Activated T-cell treated with anti-CD3 and anti-CD28 coated beads, Interleukin-2, amount 50 U/mL, for 72 hours (primary cell): ENCODE results near the gene CTSW. TPM values are rescaled to one million over a fixed set of nuclear protein-coding genes. Genes with fewer than 3 reads are reported as not detected.
A peak's percentile ranks its signal among the peaks of the same experiment; 100 is the strongest.

Experiments
- ATAC-seq, 2 donors: fragments of 150-1000 bp; cut with Tn5 transposase; replicated peaks in 1 of 2; 2 replicates each; pipeline ENCODE4 v1.10.0; 2021; ENCODE audit warnings: moderate library complexity in 2 of 2, mild to moderate bottlenecking in 1 of 2
- DNase-seq, 2 donors: peaks; one replicate each; pipeline ENCODE4 v3.0.0; 2021 to 2022; ENCODE audit warnings: mixed read lengths in 1 of 2
- H3K27ac Mint-ChIP-seq: one replicate; pipeline ENCODE4 v1.8.0; 2022; ENCODE audit warnings: mild to moderate bottlenecking, moderate library complexity, mixed read lengths
- H3K27me3 Mint-ChIP-seq: one replicate; pipeline ENCODE4 v1.8.0; 2022; ENCODE audit warnings: low read depth, mixed read lengths
- H3K36me3 Mint-ChIP-seq, 2 donors: one replicate each; pipeline ENCODE4 v1.8.0; 2022; ENCODE audit warnings: mixed read lengths in 2 of 2, mild to moderate bottlenecking in 1 of 2; ENCODE audit not compliant: insufficient read depth in 2 of 2
- H3K4me1 Mint-ChIP-seq: one replicate; pipeline ENCODE4 v1.8.0; 2022; ENCODE audit warnings: low read depth, mixed read lengths
- H3K4me3 Mint-ChIP-seq, 2 donors: one replicate each; pipeline ENCODE4 v1.8.0; 2022; ENCODE audit warnings: mild to moderate bottlenecking in 2 of 2, mixed read lengths in 2 of 2, moderate library complexity in 2 of 2
- H3K9me3 Mint-ChIP-seq, 2 donors: one replicate each; pipeline ENCODE4 v1.8.0; 2022; ENCODE audit warnings: mixed read lengths in 2 of 2
- total RNA-seq, 2 donors: library from RNA; stranded (reverse); gene quantifications; one replicate each; pipeline ENCODE4 v1.2.3, GENCODE V29; 2022

CTSW gene
- total RNA-seq, 2 donors from 2014 or later = 16.8 to 27.8 TPM

DNA sequence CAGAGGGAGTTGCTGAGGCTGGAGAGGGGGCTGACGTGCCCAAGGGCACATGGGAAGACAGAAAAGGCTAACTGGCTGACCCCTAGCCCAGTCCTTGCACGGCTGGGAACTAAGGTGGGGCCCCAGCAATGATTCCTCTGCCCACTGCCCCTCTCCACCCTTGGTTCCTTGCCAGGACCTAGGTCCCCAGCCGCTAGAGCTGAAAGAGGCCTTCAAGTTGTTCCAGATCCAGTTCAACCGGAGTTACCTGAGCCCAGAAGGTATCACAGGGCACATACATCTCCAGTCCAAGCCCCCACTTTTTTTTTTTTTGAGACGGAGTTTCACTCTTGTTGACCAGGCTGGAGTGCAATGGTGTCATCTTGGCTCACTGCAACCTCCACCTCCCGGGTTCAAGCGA, 390 bp downstream of the CTSW start:
- Mint-ChIP-seq H3K4me3 (peak overlapping the region; percentile 70 to 71), H3K27ac (peak overlapping the region; percentile 46), H3K9me3 (no peaks in the 10 kb centered on the region), H3K4me1 (peaks cover 38% of the 10 kb centered on the region), H3K27me3 (no peaks in the 10 kb centered on the region), H3K36me3 (peaks cover 0 to 7% of the 10 kb centered on the region in 2 donors)
- ATAC-seq (no peak), DNase-seq (no peak)

DNA sequence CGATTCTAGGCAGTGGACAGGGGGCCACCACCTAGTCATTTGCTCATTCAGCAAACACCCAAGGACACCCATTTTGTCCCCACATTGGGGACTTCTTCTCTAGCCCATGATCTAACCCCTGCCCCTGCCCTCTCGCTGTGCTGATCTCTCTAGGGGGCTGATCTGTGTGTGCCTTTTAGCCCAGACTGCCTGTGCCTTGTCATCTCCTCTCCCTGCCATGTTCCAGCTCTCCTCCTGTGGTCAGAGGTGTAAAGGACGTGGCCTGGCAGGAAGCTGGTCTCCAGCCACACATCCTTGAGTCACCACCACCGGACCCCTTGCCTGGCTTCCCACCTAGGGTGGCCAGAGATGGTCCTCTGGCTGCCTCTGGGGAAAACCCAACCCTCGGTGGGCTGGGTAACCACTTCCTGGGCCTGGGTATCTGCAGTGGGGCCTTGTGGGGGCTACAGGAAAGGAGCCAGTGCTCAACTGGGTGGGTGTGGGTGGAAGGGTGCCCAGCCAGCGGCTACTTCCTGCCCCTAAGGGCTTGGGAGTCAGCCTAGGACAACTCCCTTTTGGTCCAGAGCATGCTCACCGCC, 1.3 kb downstream of the CTSW start:
- Mint-ChIP-seq H3K4me3 (peak overlapping the region; percentile 70 to 71), H3K4me1 (peaks cover 47% of the 10 kb centered on the region), H3K27ac (peak overlapping the region; percentile 78), H3K9me3 (no peaks in the 10 kb centered on the region), H3K27me3 (no peaks in the 10 kb centered on the region), H3K36me3 (peaks cover 0 to 9% of the 10 kb centered on the region in 2 donors)
- ATAC-seq (peak; percentile 32 to 37), DNase-seq (no peak)

DNA sequence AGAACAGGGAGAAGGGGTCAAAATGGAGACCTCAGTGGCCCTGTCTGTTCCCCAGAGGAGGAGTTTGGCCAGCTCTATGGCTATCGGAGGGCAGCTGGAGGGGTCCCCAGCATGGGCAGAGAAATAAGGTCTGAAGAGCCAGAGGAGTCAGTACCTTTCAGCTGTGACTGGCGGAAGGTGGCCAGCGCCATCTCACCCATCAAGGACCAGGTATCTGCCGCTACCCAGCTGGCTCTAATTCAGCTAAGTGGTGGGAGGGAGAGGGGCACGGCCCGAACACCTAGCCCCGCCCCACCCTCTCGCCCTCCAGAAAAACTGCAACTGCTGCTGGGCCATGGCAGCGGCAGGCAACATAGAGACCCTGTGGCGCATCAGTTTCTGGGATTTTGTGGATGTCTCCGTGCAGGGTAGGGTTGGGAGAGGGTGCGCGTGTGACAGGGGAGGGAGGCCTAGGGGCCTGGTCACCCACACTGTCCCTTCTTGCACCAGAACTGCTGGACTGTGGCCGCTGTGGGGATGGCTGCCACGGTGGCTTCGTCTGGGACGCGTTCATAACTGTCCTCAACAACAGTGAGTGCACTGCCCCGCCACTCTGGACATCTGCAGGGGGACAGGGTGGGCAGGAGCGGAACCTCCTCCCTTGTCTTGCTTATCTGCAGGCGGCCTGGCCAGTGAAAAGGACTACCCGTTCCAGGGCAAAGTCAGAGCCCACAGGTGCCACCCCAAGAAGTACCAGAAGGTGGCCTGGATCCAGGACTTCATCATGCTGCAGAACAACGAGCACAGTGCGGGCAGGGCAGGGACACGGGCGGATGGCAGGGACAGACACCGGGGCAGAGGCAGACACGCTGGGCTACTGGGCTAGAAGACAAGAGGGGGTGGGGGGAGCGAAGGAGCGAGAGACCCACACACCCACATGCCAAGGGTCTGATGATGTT, 2.8 kb downstream of the CTSW start:
- Mint-ChIP-seq H3K4me3 (no peak overlapping the region), H3K27me3 (no peaks in the 10 kb centered on the region), H3K27ac (no peak overlapping the region), H3K4me1 (peaks cover 58% of the 10 kb centered on the region), H3K36me3 (peaks cover 0 to 14% of the 10 kb centered on the region in 2 donors), H3K9me3 (no peaks in the 10 kb centered on the region)
- DNase-seq = no peak
- no peak for ATAC-seq

DNA sequence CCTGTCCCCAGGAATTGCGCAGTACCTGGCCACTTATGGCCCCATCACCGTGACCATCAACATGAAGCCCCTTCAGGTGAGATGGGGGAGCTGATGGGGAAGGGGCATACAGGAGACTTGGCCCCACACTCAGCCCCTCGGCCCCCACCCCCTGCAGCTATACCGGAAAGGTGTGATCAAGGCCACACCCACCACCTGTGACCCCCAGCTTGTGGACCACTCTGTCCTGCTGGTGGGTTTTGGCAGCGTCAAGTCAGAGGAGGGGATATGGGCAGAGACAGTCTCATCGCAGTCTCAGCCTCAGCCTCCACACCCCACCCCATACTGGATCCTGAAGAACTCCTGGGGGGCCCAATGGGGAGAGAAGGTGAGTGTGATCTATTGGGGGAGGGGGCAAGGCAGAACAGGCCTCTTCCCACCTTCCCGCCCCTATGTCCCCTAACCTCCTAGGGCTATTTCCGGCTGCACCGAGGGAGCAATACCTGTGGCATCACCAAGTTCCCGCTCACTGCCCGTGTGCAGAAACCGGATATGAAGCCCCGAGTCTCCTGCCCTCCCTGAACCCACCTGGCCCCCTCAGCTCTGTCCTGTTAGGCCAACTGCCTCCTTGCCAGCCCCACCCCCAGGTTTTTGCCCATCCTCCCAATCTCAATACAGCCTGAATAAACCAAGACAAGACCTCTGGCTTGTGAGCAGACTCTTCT, 3.6 kb downstream of the CTSW start:
- Mint-ChIP-seq H3K27me3 (no peaks in the 10 kb centered on the region), H3K36me3 (peaks cover under 1 to 14% of the 10 kb centered on the region in 2 donors), H3K9me3 (no peaks in the 10 kb centered on the region), H3K4me3 (no peak overlapping the region), H3K27ac (no peak overlapping the region), H3K4me1 (peaks cover 67% of the 10 kb centered on the region)
- DNase-seq (no peak), ATAC-seq (no peak)

DNA sequence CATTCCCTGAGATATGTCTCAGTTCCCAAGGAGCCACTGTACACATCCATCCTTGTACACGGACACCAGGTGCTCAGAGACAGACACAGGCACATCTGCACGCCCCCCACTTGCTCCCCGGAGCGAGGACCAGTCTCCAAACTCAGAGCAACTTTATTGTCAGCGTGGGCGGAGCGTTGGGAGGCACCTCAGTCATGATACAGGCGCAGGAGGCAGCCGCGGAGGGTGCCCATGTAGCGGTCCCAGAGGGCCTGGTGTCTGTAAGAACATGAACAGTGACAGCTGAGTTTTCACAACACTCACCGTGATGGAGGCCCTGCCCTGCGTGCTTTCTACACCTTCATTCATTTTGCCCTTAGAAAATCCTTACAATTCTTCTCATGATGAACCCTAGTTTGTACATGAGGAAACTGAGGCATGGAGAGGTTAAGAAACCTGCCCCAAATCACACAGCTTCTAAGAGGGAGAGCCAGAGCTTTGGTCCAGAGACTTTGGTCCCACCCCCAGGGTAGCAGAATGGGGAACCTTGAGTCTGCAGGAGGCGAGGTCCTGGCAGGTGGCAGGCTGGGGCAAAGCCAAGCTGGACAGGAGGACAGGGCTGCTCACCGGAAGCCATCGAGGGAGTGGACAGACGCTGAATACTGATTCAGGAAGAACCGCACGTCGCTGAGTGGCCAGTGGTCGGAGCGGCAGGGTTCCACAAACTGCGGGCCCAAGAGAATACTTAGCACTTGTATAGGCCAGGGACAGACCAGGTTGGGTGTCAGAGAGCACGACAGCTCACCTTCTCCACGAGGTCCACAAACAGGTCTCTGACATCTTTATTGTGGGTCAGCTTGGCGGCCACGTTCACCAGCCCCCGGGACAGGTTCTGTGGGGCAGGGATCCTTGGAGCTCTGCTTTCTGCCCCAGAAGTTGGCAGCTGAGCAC, 4.4 kb downstream of the CTSW start:
- no peak for DNase-seq
- Mint-ChIP-seq H3K27me3 (no peaks in the 10 kb centered on the region), H3K36me3 (peaks cover 1 to 14% of the 10 kb centered on the region in 2 donors), H3K4me3 (no peak overlapping the region), H3K4me1 (peaks cover 75% of the 10 kb centered on the region), H3K27ac (peak overlapping the region; percentile 84), H3K9me3 (no peaks in the 10 kb centered on the region)
- no peak for ATAC-seq

DNA sequence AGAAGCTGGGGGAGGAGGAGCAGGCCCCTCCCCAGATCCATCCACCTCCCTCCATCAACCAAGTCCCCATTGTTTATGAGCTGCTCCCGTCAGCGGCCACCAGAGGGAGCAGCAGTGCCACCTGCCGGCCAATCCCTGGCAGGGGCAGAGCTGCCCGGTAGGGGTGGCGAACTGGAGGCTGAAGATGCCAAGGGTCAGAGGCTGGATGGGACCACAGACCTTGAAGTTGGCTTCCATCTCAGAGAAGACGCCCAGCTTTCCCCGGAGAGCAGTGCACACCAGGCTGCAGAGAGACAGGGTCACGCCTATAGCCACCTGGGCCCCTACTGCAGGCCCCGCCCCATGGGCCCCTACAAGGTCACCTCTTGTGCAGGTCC, 5.1 kb downstream of the CTSW start:
- peaks cover 1 to 14% of the 10 kb centered on the region in 2 donors for H3K36me3 Mint-ChIP-seq

DNA sequence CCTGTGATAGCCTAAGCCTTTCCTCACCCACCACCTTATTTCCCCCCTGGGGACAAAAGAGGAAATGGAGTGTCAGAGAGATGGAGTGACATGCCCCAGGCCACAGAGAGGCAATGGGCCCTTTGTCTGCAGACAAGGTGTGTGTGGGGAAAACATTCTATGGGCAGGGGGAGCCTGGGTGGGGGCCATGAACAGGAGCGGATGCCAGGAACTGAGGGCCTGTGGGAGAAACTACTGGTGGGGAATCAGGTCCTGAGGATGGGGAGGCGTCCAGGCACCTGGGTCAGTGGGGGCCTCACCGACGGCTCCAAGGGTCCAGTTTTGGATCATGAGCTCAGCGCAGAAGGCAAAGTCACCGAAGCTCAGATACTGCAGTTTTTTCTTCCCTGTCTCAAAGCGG, 5.6 kb downstream of the CTSW start:
- no peaks in the 10 kb centered on the region for H3K9me3 Mint-ChIP-seq
- H3K27ac Mint-ChIP-seq = no peak overlapping the region
- DNase-seq (no peak), ATAC-seq (no peak)
- H3K4me3 Mint-ChIP-seq = no peak overlapping the region
- H3K4me1 Mint-ChIP-seq = peaks cover 77% of the 10 kb centered on the region
- H3K36me3 Mint-ChIP-seq = peaks cover 1 to 14% of the 10 kb centered on the region in 2 donors
- no peaks in the 10 kb centered on the region for H3K27me3 Mint-ChIP-seq

More for the DNA sequence above, 5.1 kb downstream of the CTSW start:
- Mint-ChIP-seq H3K4me1 (peaks cover 75% of the 10 kb centered on the region), H3K27ac (peak overlapping the region; percentile 84), H3K27me3 (no peaks in the 10 kb centered on the region), H3K9me3 (no peaks in the 10 kb centered on the region), H3K4me3 (no peak overlapping the region)
- ATAC-seq (peak; percentile 43 to 48), DNase-seq (peak; percentile 85 to 89)

DNA sequence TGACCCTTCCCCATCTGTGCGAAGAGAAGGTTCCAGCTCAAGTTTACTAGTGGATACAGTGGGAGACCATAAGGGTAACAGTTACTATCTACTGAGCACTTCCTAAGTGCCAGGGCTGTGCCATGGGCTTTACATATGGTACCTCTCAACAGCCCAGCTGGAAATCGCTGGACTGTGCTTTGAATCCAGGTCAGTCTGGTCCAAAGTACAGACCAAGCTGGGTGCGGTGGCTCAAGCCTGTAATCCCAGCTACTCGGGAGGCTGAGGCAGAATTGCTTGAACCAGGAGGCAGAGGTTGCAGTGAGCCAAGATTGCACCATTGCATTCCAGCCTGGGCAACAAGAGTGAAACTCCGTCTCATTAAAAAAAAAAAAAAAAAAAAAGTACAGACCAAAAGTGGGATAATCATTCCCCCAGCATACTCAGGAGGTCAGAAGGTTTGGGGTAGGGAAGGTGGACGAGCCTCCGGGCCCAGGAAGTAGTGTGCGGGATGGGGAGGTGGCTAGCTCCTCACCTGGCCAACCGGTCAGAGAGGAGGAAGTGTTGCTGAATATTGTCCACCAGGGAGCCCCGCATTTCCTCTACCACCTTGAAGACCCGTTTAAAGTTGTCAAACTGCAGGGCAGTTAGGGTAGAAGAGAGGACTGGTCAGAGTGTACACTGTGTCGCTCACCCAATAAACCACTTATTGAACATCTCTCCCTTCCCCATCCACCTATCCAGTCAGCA, 6.3 kb downstream of the CTSW start:
- Mint-ChIP-seq H3K4me3 (peak overlapping the region in 1 of 2 donors; percentile 91), H3K9me3 (no peaks in the 10 kb centered on the region), H3K27me3 (no peaks in the 10 kb centered on the region), H3K36me3 (peaks cover 1 to 14% of the 10 kb centered on the region in 2 donors), H3K27ac (no peak overlapping the region), H3K4me1 (peaks cover 72% of the 10 kb centered on the region)
- no peak for DNase-seq
- no peak for ATAC-seq

DNA sequence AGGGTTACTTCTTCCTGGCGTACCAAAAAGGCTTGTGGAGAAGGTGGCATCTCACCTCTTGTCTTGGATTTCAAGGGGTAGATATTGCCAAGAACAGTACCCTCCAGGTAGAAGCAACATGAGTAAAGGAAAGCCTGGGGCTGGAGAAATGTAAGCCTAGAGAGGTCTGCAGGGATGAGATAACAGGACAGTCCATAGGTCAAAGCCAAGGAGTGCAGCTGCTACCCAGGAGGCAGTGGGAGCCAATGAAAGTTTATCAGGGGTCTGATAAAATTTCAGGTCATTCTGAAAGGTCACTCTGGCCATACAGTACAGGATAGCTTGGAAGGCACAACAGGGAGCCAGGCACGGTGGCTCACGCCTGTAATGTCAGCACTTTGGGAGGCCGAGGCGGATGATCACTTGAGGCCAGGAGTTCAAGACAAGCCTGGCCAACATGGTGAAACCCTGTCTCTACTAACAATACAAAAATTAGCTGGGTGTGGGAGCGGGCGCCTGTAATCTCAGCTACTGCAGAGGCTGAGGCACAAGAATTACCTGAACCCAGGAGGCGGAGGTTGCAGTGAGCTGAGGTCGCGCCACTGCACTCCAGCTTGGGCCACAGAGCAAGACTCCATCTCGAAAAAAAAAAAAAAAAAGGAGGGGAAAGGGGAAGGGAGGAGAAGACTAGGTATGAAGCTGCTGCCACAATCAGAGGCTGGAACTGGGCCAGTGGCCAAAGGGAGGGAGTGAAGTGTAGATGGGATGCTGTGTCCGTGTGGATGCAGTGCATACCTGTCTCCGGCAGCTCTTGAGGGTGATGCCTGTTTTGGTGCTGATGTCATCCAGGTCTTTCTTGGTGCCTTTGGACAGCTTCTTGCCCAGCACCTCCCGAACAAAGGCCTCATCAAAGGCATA, 7.4 kb downstream of the CTSW start:
- H3K9me3 Mint-ChIP-seq = no peaks in the 10 kb centered on the region
- H3K4me1 Mint-ChIP-seq = peaks cover 62% of the 10 kb centered on the region
- ATAC-seq = no peak
- H3K4me3 Mint-ChIP-seq = peak overlapping the region; percentile 91 to 94
- H3K36me3 Mint-ChIP-seq = peaks cover 1 to 14% of the 10 kb centered on the region in 2 donors
- peak overlapping the region; percentile 92 for H3K27ac Mint-ChIP-seq
- no peaks in the 10 kb centered on the region for H3K27me3 Mint-ChIP-seq
- DNase-seq = no peak

DNA sequence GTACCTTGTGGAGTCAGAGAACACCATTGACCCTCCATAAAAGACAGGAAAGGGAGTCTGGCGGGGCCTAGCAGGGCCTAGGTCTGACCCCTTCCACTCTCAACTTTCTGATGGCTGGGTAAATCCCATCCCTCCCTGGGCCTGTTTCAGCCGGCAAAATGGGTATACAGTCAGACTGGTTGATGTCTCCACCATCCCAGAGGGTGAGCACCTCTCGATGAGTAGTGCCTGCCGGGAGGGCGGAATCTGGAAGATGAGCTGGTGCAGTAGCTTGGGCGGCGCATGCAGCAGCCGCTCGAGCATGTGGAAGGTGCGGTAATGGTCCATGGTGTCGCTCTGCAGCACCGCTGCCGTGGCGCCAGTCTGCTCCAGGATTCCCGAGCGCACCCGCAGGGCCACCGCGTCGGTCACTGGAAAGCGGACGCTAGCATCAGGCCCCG, 8.1 kb downstream of the CTSW start:
- no peak for DNase-seq
- Mint-ChIP-seq H3K36me3 (peaks cover 1 to 14% of the 10 kb centered on the region in 2 donors), H3K4me1 (peaks cover 69% of the 10 kb centered on the region), H3K27ac (peak overlapping the region; percentile 92), H3K27me3 (no peaks in the 10 kb centered on the region), H3K9me3 (no peaks in the 10 kb centered on the region), H3K4me3 (peak overlapping the region; percentile 91 to 94)
- no peak for ATAC-seq

DNA sequence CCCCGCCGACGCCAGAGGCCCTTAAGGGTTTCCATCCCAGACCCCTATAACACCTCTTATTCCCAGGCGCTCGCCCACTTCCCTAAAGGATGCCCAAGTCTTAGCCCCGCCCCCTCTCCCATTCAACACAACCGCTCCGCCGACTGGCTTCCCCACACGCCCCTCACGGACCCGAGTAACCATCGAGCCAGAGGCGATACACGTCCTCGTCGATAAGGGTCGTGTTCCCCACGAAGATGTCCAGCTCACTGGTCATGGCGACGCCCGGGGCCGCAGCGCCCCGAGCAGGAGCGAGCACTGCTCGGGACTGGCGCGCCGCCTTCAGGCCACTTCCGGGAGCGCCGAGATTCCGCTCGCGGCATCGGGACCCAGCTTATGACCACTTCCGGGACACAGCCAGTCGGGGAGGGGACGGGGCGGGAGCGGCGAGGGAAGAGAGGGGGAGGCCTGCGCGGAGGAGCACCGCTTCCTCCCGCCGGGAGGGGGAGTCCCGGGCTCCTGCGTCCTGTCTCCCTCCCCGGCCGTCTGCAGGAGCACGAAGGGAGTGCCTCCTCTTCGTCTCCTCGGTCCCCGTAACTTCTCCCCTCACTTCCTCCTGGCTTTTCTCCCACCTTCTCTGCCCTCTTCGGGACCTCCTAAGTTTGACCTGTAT, 8.7 kb downstream of the CTSW start, which contains the start of gene FIBP:
FIBP (minus strand) TSS at position 309 of the 652 bp plus-strand sequence; CDS start at position 256, 53 bp downstream.
- Mint-ChIP-seq H3K36me3 (peaks cover 1 to 14% of the 10 kb centered on the region in 2 donors), H3K9me3 (no peaks in the 10 kb centered on the region), H3K4me1 (peaks cover 75% of the 10 kb centered on the region), H3K4me3 (peak within 1 kb of the TSS; percentile 91 to 94), H3K27me3 (no peaks in the 10 kb centered on the region), H3K27ac (peak within 1 kb of the TSS; percentile 92)
- DNase-seq (peak; percentile 95 to 96), ATAC-seq (peak; percentile 69 to 70)
